HCT116 (cell line): Measurements from ENCODE around the gene UBXN2A.

Experiments
- EZH2 ChIP-seq: fragments of 200-600 bp; sonication (generic); IDR thresholded peaks from 2 replicates; pipeline ENCODE4 v1.6.1; 2017; ENCODE audit warnings: antibody characterized with exemption, mixed run types
- POLR2A ChIP-seq: IDR thresholded peaks from 2 replicates; pipeline ENCODE4 v1.7.0; 2011; ENCODE audit warnings: borderline replicate concordance; ENCODE audit not compliant: insufficient read depth, insufficient read length; ENCODE audit errors: extremely low read depth
- RAD21 ChIP-seq: IDR thresholded peaks from 2 replicates; pipeline ENCODE4 v1.6.1; 2012; ENCODE audit warnings: low read depth, mild to moderate bottlenecking
- TF ChIP-seq, protein P1 (sequence below), 3 experiments: fragments of 200-600 bp in 1 of 3; sonication (generic) in 1 of 3; IDR thresholded peaks in 2 of 3; conservative IDR thresholded peaks in 1 of 3; 2 replicates each; pipeline ENCODE4 v1.5.1; 2012 to 2017; ENCODE audit warnings: low read depth in 2 of 3, low read length in 2 of 3, antibody characterized with exemption in 1 of 3, borderline replicate concordance in 1 of 3, control low read depth in 1 of 3, mild to moderate bottlenecking in 1 of 3, mixed read lengths in 1 of 3, mixed run types in 1 of 3, moderate library complexity in 1 of 3; ENCODE audit not compliant: insufficient read depth in 1 of 3

DNA sequence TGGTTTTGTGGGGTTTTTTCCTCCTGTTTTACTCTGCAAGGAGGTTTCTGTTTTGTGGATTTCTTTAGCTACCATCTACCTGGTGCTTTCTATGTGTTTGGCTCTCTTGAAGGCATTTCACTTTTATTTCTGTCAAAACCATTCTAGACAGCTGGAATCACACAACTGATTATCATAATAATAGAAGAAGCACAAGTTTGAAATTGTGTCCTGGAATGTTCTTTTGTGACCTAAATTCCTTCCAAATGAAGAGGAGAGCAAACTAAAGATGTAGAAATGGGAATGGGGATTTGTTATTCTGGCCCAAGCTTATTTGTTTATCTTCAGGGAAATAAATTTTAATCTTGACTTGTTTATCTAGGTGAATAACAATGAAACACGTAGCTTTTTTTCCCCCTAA, 52.7 kb downstream of the UBXN2A start:
- TF ChIP-seq POLR2A = no peak
- TF ChIP-seq, protein P1, sequence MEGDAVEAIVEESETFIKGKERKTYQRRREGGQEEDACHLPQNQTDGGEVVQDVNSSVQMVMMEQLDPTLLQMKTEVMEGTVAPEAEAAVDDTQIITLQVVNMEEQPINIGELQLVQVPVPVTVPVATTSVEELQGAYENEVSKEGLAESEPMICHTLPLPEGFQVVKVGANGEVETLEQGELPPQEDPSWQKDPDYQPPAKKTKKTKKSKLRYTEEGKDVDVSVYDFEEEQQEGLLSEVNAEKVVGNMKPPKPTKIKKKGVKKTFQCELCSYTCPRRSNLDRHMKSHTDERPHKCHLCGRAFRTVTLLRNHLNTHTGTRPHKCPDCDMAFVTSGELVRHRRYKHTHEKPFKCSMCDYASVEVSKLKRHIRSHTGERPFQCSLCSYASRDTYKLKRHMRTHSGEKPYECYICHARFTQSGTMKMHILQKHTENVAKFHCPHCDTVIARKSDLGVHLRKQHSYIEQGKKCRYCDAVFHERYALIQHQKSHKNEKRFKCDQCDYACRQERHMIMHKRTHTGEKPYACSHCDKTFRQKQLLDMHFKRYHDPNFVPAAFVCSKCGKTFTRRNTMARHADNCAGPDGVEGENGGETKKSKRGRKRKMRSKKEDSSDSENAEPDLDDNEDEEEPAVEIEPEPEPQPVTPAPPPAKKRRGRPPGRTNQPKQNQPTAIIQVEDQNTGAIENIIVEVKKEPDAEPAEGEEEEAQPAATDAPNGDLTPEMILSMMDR (IDR thresholded peaks at IDR 0.05 in 2 of 3, conservative IDR thresholded peaks at IDR 0.05 in 1 of 3; ENCODE audit: borderline replicate concordance in 1 of 3, insufficient read depth in 1 of 3, low read depth in 2 of 3, low read length in 2 of 3) = no peak
- no peak for TF ChIP-seq RAD21
- no peak for TF ChIP-seq EZH2
